CD4-positive, alpha-beta T cell treated with Interleukin-6 at 100 ng/mL for 8 hours (primary cell): Measurements from ENCODE around the gene USP30.
"Not testable (repeated sequence)": the region's sequence is repeated elsewhere in the genome, so short reads cannot be mapped to it uniquely, and the experiment has no call there.

Experiments used
- DNase-seq: peaks from one replicate; pipeline ENCODE4 v3.0.0-alpha.2; 2020; ENCODE audit warnings: mixed read lengths, low spot score

The USP30 gene

GRCh38 chr12:109053382-109054123, 1.2 kb downstream of the USP30 start:
- peak; percentile 52 for DNase-seq

- not testable (repeated sequence) for DNase-seq
Observed at GRCh38 chr12:109054124-109054513, 1.7 kb downstream of the USP30 start.

GRCh38 chr12:109054520-109054919, 2.1 kb downstream of the USP30 start:
- no peak for DNase-seq

GRCh38 chr12:109056891-109057290, 4.5 kb downstream of the USP30 start:
- DNase-seq: no peak

- no peak for DNase-seq
Observed at GRCh38 chr12:109057376-109057775, 5.0 kb downstream of the USP30 start.

GRCh38 chr12:109058773-109059172, 6.4 kb downstream of the USP30 start:
- no peak for DNase-seq

GRCh38 chr12:109064143-109064542, 11.8 kb downstream of the USP30 start:
- no peak for DNase-seq

- DNase-seq: no peak
Observed at GRCh38 chr12:109065154-109065852, 12.9 kb downstream of the USP30 start.

- DNase-seq: no peak
Observed at GRCh38 chr12:109065853-109066193, 13.4 kb downstream of the USP30 start.

- no peak for DNase-seq
Observed at GRCh38 chr12:109069307-109070271, 17.2 kb downstream of the USP30 start.

- DNase-seq: no peak
Observed at GRCh38 chr12:109074866-109075265, 22.5 kb downstream of the USP30 start.

- DNase-seq: no peak
Observed at GRCh38 chr12:109082751-109083150, 30.4 kb downstream of the USP30 start.

GRCh38 chr12:109084425-109084824, 32.0 kb downstream of the USP30 start:
- DNase-seq: no peak

- no peak for DNase-seq
Observed at GRCh38 chr12:109085590-109085989, 33.2 kb downstream of the USP30 start.

GRCh38 chr12:109087250-109087649, 34.9 kb downstream of the USP30 start:
- DNase-seq: no peak

- no peak for DNase-seq
Observed at GRCh38 chr12:109088818-109089217, 36.4 kb downstream of the USP30 start.

- DNase-seq: no peak
Observed at GRCh38 chr12:109089683-109090082, 37.3 kb downstream of the USP30 start.

- DNase-seq: no peak
Observed at GRCh38 chr12:109092497-109093021, 40.2 kb downstream of the USP30 start.

GRCh38 chr12:109093022-109093918, 40.9 kb downstream of the USP30 start, which contains the start of gene ALKBH2:
ALKBH2 (minus strand) TSS chr12:109093472; CDS start chr12:109092786, 686 bp downstream.
- DNase-seq: peak; percentile 94

- DNase-seq: no peak
Observed at GRCh38 chr12:109097140-109097434, 44.7 kb downstream of the USP30 start.

- peak; percentile 96 for DNase-seq
Observed at GRCh38 chr12:109097435-109098182, 45.2 kb downstream of the USP30 start, which contains the start of gene UNG. UNG (plus strand) TSS chr12:109097597; CDS start chr12:109097680, 83 bp downstream.
